ENCODE measurements around the gene ARID1A.

DNA sequence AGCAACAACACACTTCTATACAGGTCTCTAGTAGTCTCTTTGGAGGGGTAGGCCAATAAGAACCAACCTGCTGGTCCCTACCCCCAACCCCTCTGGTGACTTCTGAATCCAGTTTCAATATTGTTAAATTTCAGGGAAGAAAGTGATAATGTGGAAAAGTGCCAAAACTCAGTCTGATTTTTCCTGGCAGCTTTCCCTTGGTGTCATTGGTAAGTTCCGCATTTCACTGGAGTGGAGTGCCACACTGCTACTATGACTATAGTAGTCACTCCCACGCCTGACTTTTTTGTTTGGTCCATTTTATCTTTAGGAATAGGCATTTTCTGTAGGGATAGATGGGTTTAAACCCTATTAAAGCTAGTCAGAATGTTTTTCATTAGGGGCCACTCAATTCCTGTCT, 5.7 kb upstream of the ARID1A start:
- TF ChIP-seq CTCF (IDR thresholded peaks at IDR 0.05; ENCODE audit: insufficient read depth, low read length, poor library complexity, severe bottlenecking) (no peak), EZH2phosphoT487 (conservative IDR thresholded peaks at IDR 0.05; ENCODE audit: low read length) (no peak)
